ENCODE measurements around the gene SYNDIG1.

The SYNDIG1 gene

DNA sequence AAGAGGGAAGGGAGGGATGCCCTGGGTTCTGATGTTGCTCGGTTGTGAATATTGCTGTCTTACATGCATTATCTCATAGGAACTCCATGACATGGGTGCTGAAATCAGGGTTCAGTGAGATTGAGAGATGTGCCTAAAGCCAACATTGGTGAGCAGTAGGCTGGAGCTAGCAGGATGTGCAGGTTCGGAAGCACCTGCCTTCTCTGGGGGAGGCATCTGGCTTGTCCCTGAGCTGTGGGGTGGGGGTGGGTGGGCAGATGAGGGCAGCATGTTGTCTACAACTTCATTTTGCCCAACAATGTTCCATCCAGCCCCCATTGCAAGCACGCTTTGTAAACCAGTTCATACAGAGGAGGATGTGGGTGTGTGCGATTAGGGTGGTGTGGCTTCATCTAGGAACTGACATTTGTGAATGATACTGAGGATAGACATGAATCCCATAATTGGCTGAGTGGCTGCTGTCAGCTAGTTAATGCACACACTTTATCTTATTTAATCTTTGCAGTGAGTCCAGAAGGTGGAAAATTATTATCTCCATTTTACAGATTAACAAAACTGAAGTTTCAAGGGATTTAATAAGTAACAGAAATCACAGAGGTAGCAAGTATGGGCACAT, 119.4 kb downstream of the SYNDIG1 start:
- H3K9me3 ChIP-seq (ENCODE audit: control insufficient read depth, insufficient read depth, low read length), result no peaks in the 10 kb centered on the region
- H3K36me3 ChIP-seq (ENCODE audit: control insufficient read depth, insufficient read depth, low read length), result no peaks in the 10 kb centered on the region
- no peaks in the 10 kb centered on the region for H3K4me1 ChIP-seq (ENCODE audit: control insufficient read depth, insufficient read depth, low read length)
- H3K4me3 ChIP-seq (ENCODE audit: low read depth, low read length), result no peak overlapping the region
- H3K27ac ChIP-seq (ENCODE audit: low read depth, low read length), result no peak overlapping the region
- H3K27me3 ChIP-seq (ENCODE audit: control insufficient read depth, insufficient read depth, low read length), result no peaks in the 10 kb centered on the region
- no peak overlapping the region for H3K9ac ChIP-seq (ENCODE audit: low read depth, low read length)

DNA sequence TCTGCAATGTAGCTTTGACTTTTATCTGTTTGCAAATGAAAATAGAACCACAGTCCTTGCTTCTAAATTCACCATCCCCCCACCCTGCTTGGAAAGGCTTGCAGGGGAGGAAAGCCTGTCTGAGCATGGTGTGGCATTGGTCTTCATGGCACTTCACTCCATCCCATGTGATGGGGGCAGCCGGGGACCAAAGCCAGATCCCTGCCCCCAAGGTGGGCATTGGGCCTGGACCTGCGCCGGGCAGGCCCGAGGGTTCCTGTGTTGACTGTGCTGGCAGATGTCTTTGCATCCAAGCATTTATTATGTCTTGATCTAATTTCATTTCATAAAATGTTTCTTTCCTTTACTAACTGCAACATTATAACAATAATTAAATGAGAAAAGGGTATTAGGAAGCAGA, 120.0 kb downstream of the SYNDIG1 start:
- H3K4me1 ChIP-seq (ENCODE audit: control insufficient read depth, insufficient read depth, low read length), result no peaks in the 10 kb centered on the region

DNA sequence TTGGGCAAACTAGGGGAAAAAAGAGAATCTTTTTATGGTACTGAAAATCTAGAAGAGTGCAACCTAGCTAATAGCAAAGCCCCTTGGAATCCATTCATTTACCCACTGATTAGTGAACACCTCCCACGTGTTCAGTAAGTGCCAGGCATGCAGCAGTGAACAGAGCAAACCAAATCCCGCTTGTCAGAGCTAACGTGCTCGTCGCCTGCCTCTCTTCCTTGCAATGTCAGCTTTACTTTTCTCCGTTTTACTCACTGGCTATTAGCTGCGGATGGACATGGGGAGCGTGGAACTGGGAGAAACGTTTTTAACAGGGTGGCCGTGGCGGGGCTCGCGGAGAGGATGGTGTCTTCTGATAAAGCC, 120.4 kb downstream of the SYNDIG1 start:
- Histone ChIP-seq H3K27ac (ENCODE audit: low read depth, low read length) (no peak overlapping the region), H3K36me3 (ENCODE audit: control insufficient read depth, insufficient read depth, low read length) (no peaks in the 10 kb centered on the region), H3K9ac (ENCODE audit: low read depth, low read length) (no peak overlapping the region), H3K27me3 (ENCODE audit: control insufficient read depth, insufficient read depth, low read length) (no peaks in the 10 kb centered on the region), H3K4me3 (ENCODE audit: low read depth, low read length) (no peak overlapping the region), H3K4me1 (ENCODE audit: control insufficient read depth, insufficient read depth, low read length) (no peaks in the 10 kb centered on the region), H3K9me3 (ENCODE audit: control insufficient read depth, insufficient read depth, low read length) (no peaks in the 10 kb centered on the region)

More for the DNA sequence above, 120.0 kb downstream of the SYNDIG1 start:
- Histone ChIP-seq H3K9me3 (ENCODE audit: control insufficient read depth, insufficient read depth, low read length) (no peaks in the 10 kb centered on the region), H3K4me3 (ENCODE audit: low read depth, low read length) (no peak overlapping the region), H3K9ac (ENCODE audit: low read depth, low read length) (no peak overlapping the region), H3K27me3 (ENCODE audit: control insufficient read depth, insufficient read depth, low read length) (no peaks in the 10 kb centered on the region), H3K27ac (ENCODE audit: low read depth, low read length) (no peak overlapping the region), H3K36me3 (ENCODE audit: control insufficient read depth, insufficient read depth, low read length) (no peaks in the 10 kb centered on the region)

DNA sequence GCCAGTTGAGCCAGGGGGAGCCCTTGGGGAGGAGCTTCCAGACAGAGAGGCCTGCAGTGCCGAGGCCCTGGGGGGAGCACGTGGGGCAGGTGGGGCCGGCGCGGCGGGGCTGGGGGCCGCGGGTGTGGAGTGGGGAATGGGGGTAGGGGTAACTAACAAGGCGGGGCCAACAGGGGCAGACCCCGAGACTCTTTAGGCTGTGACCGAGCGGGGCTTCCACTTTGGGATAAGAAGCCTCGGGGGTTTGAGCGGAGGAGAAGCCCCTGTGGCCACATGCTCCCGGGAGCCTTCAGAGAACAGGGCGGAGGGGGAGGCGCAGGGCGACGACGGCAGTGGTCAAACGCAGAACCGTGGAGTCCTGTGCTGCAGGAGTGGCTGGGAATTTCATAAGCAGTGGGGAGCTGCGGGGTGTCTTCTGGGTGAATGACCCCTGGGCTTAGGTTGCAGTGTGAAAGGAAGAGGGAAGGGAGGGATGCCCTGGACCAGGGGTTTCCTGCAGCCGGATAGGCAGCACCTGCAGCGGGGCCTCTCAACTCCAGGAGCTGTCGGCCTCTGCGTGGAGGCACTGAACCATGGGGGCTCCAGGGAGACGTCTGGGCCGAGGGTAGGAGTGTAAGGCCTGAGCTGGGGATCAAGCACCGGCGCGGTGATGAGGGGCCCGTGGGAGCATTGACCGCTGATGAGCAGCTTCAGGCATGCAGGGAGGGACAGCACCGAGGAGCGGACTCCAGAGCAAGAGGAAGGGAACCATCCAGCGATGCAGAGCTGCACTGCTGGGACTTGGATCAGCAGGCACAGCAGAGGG, 121.0 kb downstream of the SYNDIG1 start:
- no peaks in the 10 kb centered on the region for H3K9me3 ChIP-seq (ENCODE audit: control insufficient read depth, insufficient read depth, low read length)
- H3K27ac ChIP-seq (ENCODE audit: low read depth, low read length), result no peak overlapping the region
- H3K4me1 ChIP-seq (ENCODE audit: control insufficient read depth, insufficient read depth, low read length), result no peaks in the 10 kb centered on the region
- H3K36me3 ChIP-seq (ENCODE audit: control insufficient read depth, insufficient read depth, low read length), result no peaks in the 10 kb centered on the region
- no peak overlapping the region for H3K9ac ChIP-seq (ENCODE audit: low read depth, low read length)
- H3K4me3 ChIP-seq (ENCODE audit: low read depth, low read length), result no peak overlapping the region
- H3K27me3 ChIP-seq (ENCODE audit: control insufficient read depth, insufficient read depth, low read length), result no peaks in the 10 kb centered on the region

DNA sequence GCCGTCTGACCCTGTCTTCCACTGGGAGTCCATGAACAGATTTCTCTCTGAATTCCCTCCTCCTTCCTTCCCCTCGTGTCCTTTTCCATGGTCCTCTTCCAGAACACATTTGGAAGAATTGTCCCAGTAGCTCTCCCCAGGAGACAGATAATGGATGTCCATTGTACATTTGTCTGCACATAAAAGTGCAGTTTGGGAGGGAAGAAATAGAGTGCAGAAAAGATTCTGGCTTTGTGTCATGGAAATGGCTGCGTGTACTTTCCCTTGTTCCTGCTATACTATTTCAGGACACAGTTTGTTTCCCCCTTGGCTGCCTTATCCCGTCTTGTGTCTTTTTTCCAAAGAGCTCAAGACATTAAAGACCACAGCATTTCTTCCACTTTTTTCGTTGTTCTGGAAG, 127.6 kb downstream of the SYNDIG1 start:
- Histone ChIP-seq H3K4me3 (ENCODE audit: low read depth, low read length) (no peak overlapping the region), H3K4me1 (ENCODE audit: control insufficient read depth, insufficient read depth, low read length) (no peaks in the 10 kb centered on the region), H3K9me3 (ENCODE audit: control insufficient read depth, insufficient read depth, low read length) (no peaks in the 10 kb centered on the region), H3K36me3 (ENCODE audit: control insufficient read depth, insufficient read depth, low read length) (no peaks in the 10 kb centered on the region), H3K9ac (ENCODE audit: low read depth, low read length) (no peak overlapping the region), H3K27me3 (ENCODE audit: control insufficient read depth, insufficient read depth, low read length) (no peaks in the 10 kb centered on the region), H3K27ac (ENCODE audit: low read depth, low read length) (no peak overlapping the region)

DNA sequence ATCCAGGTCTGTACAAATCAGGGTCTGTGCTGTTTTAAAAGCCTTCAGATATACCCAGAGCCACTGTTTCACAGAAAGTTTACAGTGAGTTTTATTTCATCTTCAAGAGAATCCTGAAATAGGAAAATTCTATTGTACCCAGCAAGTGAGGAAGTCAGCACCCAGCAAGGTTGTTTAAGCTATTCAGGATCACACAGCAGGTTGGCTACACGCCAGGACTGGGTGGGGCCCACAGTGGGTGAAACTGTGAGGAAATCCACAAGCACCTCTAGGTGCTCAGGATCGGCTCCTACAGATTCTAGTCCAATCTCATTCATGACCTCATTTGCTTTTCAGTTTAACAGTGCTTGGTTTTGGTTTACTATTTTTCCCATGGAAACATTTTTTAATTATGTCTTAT, 128.9 kb downstream of the SYNDIG1 start:
- H3K27me3 ChIP-seq (ENCODE audit: control insufficient read depth, insufficient read depth, low read length), result no peaks in the 10 kb centered on the region
- H3K4me3 ChIP-seq (ENCODE audit: low read depth, low read length), result no peak overlapping the region
- H3K27ac ChIP-seq (ENCODE audit: low read depth, low read length), result no peak overlapping the region
- no peaks in the 10 kb centered on the region for H3K4me1 ChIP-seq (ENCODE audit: control insufficient read depth, insufficient read depth, low read length)
- H3K9me3 ChIP-seq (ENCODE audit: control insufficient read depth, insufficient read depth, low read length), result no peaks in the 10 kb centered on the region
- no peak overlapping the region for H3K9ac ChIP-seq (ENCODE audit: low read depth, low read length)
- no peaks in the 10 kb centered on the region for H3K36me3 ChIP-seq (ENCODE audit: control insufficient read depth, insufficient read depth, low read length)

DNA sequence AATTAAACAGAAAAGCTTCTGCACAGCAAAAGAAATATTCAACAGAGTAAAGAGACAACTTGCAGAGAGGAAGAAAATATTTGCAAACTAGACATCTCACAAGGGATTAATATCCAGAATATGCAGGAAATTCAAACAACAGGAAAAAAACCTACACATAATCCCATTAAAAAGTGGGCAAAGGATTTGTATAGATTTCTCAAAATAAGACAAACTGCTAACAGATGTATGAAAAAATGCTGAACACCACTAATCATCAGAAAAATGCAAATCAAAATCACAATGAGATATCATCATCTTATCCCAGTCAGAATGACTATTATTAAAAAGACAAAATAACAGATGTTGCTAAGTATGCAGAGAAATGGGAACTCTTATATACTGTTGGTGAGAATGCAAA, 129.6 kb downstream of the SYNDIG1 start:
- no peaks in the 10 kb centered on the region for H3K27me3 ChIP-seq (ENCODE audit: control insufficient read depth, insufficient read depth, low read length)
- H3K9ac ChIP-seq (ENCODE audit: low read depth, low read length), result no peak overlapping the region
- H3K27ac ChIP-seq (ENCODE audit: low read depth, low read length), result no peak overlapping the region
- H3K4me1 ChIP-seq (ENCODE audit: control insufficient read depth, insufficient read depth, low read length), result no peaks in the 10 kb centered on the region
- H3K36me3 ChIP-seq (ENCODE audit: control insufficient read depth, insufficient read depth, low read length), result no peaks in the 10 kb centered on the region
- no peak overlapping the region for H3K4me3 ChIP-seq (ENCODE audit: low read depth, low read length)
- H3K9me3 ChIP-seq (ENCODE audit: control insufficient read depth, insufficient read depth, low read length), result no peaks in the 10 kb centered on the region

DNA sequence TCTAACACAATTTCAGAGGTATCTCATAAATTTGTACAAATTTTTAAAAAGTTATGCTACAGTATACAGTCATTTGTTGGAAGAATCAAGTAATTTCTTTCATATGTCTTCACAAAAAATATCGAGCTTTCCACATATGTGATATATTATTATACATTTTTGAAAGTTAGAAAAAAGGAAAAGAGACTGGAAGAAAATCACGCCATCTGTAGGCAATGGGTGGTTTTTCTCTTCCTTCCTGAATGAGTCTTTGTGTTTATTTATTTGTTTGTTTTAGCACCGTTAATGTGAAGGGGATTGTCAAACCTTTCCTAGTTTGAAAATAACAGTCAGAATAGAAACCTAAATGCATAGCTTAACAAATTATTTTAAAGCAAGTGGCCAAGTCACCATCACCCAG, 130.6 kb downstream of the SYNDIG1 start:
- Histone ChIP-seq H3K36me3 (ENCODE audit: control insufficient read depth, insufficient read depth, low read length) (no peaks in the 10 kb centered on the region), H3K27me3 (ENCODE audit: control insufficient read depth, insufficient read depth, low read length) (no peaks in the 10 kb centered on the region), H3K4me1 (ENCODE audit: control insufficient read depth, insufficient read depth, low read length) (no peaks in the 10 kb centered on the region), H3K9me3 (ENCODE audit: control insufficient read depth, insufficient read depth, low read length) (no peaks in the 10 kb centered on the region), H3K9ac (ENCODE audit: low read depth, low read length) (no peak overlapping the region), H3K4me3 (ENCODE audit: low read depth, low read length) (no peak overlapping the region), H3K27ac (ENCODE audit: low read depth, low read length) (no peak overlapping the region)

DNA sequence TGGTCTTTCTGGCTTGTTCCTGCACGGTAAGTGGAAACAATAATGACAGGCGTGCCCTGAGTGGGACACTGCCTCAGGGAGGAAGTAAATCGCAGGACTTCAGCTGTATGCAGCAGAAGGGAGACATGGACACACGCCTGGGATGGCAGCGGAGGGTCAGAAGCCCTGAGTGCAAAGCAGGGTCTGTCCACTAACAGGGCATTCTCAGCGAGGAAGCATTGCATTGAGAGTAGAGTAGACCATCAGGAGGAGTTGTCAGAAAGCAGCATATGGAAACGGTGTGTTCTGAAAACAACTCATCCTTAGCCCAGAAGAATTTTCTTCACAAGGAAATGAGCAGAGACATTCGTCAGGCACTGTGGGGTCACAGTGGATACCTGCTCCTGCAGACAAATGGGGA, 134.0 kb downstream of the SYNDIG1 start:
- Histone ChIP-seq H3K9ac (ENCODE audit: low read depth, low read length) (no peak overlapping the region), H3K27ac (ENCODE audit: low read depth, low read length) (no peak overlapping the region), H3K9me3 (ENCODE audit: control insufficient read depth, insufficient read depth, low read length) (no peaks in the 10 kb centered on the region), H3K4me1 (ENCODE audit: control insufficient read depth, insufficient read depth, low read length) (no peaks in the 10 kb centered on the region), H3K4me3 (ENCODE audit: low read depth, low read length) (no peak overlapping the region), H3K36me3 (ENCODE audit: control insufficient read depth, insufficient read depth, low read length) (no peaks in the 10 kb centered on the region), H3K27me3 (ENCODE audit: control insufficient read depth, insufficient read depth, low read length) (no peaks in the 10 kb centered on the region)

DNA sequence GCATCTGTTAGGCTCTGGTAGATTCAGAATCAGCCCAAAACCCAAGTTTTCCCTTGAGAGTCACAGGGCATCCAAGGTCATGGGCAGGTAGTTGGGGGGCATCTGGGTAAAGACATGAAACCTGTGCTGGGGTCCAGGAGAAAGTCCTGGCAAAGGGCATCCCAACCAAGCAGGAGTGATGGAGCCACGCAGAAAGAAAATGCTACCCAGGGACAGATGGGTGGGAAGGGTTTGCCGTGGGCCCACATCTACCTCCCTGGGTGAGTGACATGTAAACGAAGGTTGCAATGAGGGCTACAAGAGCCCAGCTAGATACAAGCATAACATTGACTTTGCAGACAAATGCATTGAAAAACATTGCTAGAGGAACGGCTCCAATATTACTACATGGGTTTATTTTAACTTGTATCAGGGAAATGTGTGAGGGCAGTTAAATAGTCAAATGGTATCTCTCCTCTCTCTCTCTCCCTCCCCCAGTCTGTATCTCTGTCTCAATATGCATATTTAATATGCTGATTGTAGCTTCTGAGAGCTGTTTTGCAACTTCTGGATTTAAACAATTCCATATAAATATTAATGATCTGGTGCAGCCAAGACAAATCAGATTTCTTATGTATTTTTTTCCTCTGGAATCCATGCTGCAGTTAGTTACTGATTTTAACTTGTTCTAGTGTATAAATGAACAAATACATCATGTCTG, 135.7 kb downstream of the SYNDIG1 start:
- Histone ChIP-seq H3K27ac (ENCODE audit: low read depth, low read length) (no peak overlapping the region), H3K9ac (ENCODE audit: low read depth, low read length) (no peak overlapping the region), H3K36me3 (ENCODE audit: control insufficient read depth, insufficient read depth, low read length) (no peaks in the 10 kb centered on the region), H3K4me1 (ENCODE audit: control insufficient read depth, insufficient read depth, low read length) (peaks cover 4% of the 10 kb centered on the region; the same call in 1 of the 2 replicates), H3K27me3 (ENCODE audit: control insufficient read depth, insufficient read depth, low read length) (no peaks in the 10 kb centered on the region), H3K4me3 (ENCODE audit: low read depth, low read length) (no peak overlapping the region), H3K9me3 (ENCODE audit: control insufficient read depth, insufficient read depth, low read length) (no peaks in the 10 kb centered on the region)

DNA sequence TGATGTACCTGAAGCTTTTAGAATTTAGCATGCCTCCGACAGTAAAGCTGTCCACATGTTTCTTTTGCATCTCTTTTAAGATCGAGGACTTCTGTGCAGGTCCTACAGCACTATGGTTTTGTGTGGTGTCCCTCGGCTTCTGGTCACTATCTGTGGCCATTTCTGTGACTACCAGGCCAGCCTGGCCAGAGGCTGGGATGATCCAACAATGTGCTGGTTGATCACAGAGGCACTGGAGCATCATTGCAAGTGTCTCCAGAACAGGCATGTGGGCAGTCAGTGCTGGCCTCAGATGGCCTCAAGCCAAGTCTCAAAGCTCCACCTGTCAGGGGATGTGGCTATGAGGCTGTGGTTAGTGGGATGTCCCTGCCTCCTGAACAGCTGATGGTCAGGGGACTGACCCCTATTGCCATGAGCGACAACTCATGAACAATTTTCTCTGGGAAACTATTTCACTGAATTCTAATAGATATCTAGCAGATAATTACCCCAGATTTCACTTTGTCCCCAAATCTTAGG, 136.6 kb downstream of the SYNDIG1 start:
- H3K4me1 ChIP-seq (ENCODE audit: control insufficient read depth, insufficient read depth, low read length), result peaks cover 12% of the 10 kb centered on the region
- no peaks in the 10 kb centered on the region for H3K27me3 ChIP-seq (ENCODE audit: control insufficient read depth, insufficient read depth, low read length)
- H3K4me3 ChIP-seq (ENCODE audit: low read depth, low read length), result no peak overlapping the region
- H3K9me3 ChIP-seq (ENCODE audit: control insufficient read depth, insufficient read depth, low read length), result no peaks in the 10 kb centered on the region
- H3K27ac ChIP-seq (ENCODE audit: low read depth, low read length), result no peak overlapping the region
- no peaks in the 10 kb centered on the region for H3K36me3 ChIP-seq (ENCODE audit: control insufficient read depth, insufficient read depth, low read length)
- H3K9ac ChIP-seq (ENCODE audit: low read depth, low read length), result no peak overlapping the region
